Activated CD4-positive, alpha-beta T cell treated with anti-CD3 and anti-CD28 coated beads, Interleukin-2, amount 50 U/mL, for 1 hour (primary cell): Measurements from ENCODE around the gene OR52E5.

Experiments used
- DNase-seq: peaks from one replicate; pipeline ENCODE4 v3.0.0-alpha.2; 2020

OR52E5 gene

GRCh38 chr11:5892908-5893307 lies at the start of gene OR52E5:
OR52E5 (plus strand) TSS chr11:5893208; CDS start chr11:5900777, 7,569 bp downstream.
- no peak for DNase-seq

- DNase-seq: no peak
These were observed 46.3 kb upstream of the OR52E5 start for GRCh38 chr11:5846701-5847100.

- no peak for DNase-seq
These were observed 45.3 kb upstream of the OR52E5 start for GRCh38 chr11:5847711-5848110.

- no peak for DNase-seq
These were observed 42.0 kb upstream of the OR52E5 start for GRCh38 chr11:5851002-5851401.

- DNase-seq: no peak
These were observed 35.4 kb upstream of the OR52E5 start, which contains the start of gene OR52E8 for GRCh38 chr11:5857590-5857989. OR52E8 (minus strand) TSS chr11:5857690; CDS start chr11:5857690, 0 bp downstream.

GRCh38 chr11:5865826-5866225 lies 27.2 kb upstream of the OR52E5 start:
- no peak for DNase-seq

GRCh38 chr11:5878564-5878963 lies 14.4 kb upstream of the OR52E5 start:
- no peak for DNase-seq

- DNase-seq: no peak
These were observed 12.7 kb upstream of the OR52E5 start, which contains the start of gene OR52E4 for GRCh38 chr11:5880329-5880728. OR52E4 (plus strand) TSS chr11:5880629; CDS start chr11:5884293, 3,664 bp downstream.

- DNase-seq: no peak
These were observed 11.3 kb upstream of the OR52E5 start for GRCh38 chr11:5881756-5882155.

GRCh38 chr11:5887172-5887571 lies 5.8 kb upstream of the OR52E5 start:
- no peak for DNase-seq

GRCh38 chr11:5887661-5888060 lies 5.3 kb upstream of the OR52E5 start:
- no peak for DNase-seq

- no peak for DNase-seq
These were observed 1.7 kb upstream of the OR52E5 start for GRCh38 chr11:5891216-5891800.

- no peak for DNase-seq
These were observed 6.5 kb downstream of the OR52E5 start for GRCh38 chr11:5899534-5899933.

- no peak for DNase-seq
These were observed 17.5 kb downstream of the OR52E5 start for GRCh38 chr11:5910540-5910939.

GRCh38 chr11:5922749-5923426 lies 29.9 kb downstream of the OR52E5 start:
- DNase-seq: no peak

GRCh38 chr11:5923427-5923776 lies 30.4 kb downstream of the OR52E5 start:
- DNase-seq: no peak

- DNase-seq: no peak
These were observed 30.8 kb downstream of the OR52E5 start for GRCh38 chr11:5923794-5924193.

GRCh38 chr11:5928271-5928670 lies 35.3 kb downstream of the OR52E5 start:
- no peak for DNase-seq

GRCh38 chr11:5928811-5929210 lies 35.8 kb downstream of the OR52E5 start:
- no peak for DNase-seq

- no peak for DNase-seq
These were observed 36.8 kb downstream of the OR52E5 start for GRCh38 chr11:5929571-5930368.

GRCh38 chr11:5930614-5931013 lies 37.6 kb downstream of the OR52E5 start:
- no peak for DNase-seq

GRCh38 chr11:5931061-5931460 lies 38.1 kb downstream of the OR52E5 start:
- DNase-seq: no peak

GRCh38 chr11:5932671-5933070 lies 39.7 kb downstream of the OR52E5 start:
- no peak for DNase-seq

- DNase-seq: no peak
These were observed 40.1 kb downstream of the OR52E5 start for GRCh38 chr11:5933116-5933515.
